ENCODE data around the gene DPEP2NB. TPM values are rescaled to one million over a fixed set of nuclear protein-coding genes. Genes with fewer than 3 reads are reported as not detected.

DPEP2NB gene
- total RNA-seq, 1 experiment from 2014 or later = not detected

DNA sequence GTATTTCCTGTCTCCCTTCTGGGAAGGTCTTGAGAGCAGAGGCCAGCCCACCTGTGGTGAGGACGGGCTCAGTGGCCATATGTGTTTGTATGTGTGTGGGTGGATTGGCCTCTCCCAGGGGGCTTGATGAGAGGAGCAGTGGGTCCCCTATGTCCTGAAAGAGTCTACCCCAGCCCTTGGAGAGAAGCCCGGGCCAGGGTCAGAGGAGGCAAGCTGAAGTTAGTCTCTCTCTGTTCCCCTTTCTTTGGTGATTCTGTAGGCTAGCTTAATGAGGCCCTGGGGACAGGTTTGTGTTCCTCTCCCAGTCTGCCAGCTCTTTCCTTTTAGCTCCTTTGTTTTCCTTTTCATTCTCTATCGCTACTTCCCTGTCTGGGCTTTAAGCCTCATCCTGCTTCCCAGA is 45.7 kb upstream of the DPEP2NB start:
- Histone ChIP-seq H3K27me3 (ENCODE audit: insufficient read depth, low read length) (no peaks in the 10 kb centered on the region), H2BK20ac (ENCODE audit: low read depth, low read length, poor library complexity, severe bottlenecking) (no peak overlapping the region), H3K18ac (ENCODE audit: insufficient read length, low read depth, low read length) (no peak overlapping the region), H4K20me1 (ENCODE audit: control insufficient read depth, insufficient read depth, insufficient read length) (no peaks in the 10 kb centered on the region), H2AK5ac (ENCODE audit: insufficient read length, low read length) (no peak overlapping the region), H3K4me2 (ENCODE audit: insufficient read depth, insufficient read length, low read length) (no peak overlapping the region), H4K5ac (ENCODE audit: insufficient read length, low read depth, low read length) (no peak overlapping the region), H3K79me1 (ENCODE audit: insufficient read depth, low read depth, low read length, poor library complexity, severe bottlenecking) (no peaks in the 10 kb centered on the region), H2BK120ac (ENCODE audit: low read depth, low read length, poor library complexity, severe bottlenecking) (no peak overlapping the region), H3K4ac (ENCODE audit: low read depth, low read length) (no peak overlapping the region), H3K23ac (ENCODE audit: insufficient read length, low read depth, low read length) (no peak overlapping the region), H4K8ac (replicated peaks; ENCODE audit: insufficient read length, low read depth, low read length) (no peak overlapping the region), H3K27ac (ENCODE audit: insufficient read length, low read depth, low read length) (no peak overlapping the region), H3K4me1 (ENCODE audit: insufficient read depth, low read length) (no peaks in the 10 kb centered on the region), H2AFZ (ENCODE audit: low read length) (no peak overlapping the region), H2BK5ac (ENCODE audit: insufficient read length, low read length) (no peak overlapping the region), H4K91ac (ENCODE audit: insufficient read length, low read depth, low read length) (no peak overlapping the region), H3T11ph (ENCODE audit: low read length) (no peak overlapping the region), H3K9me3 (ENCODE audit: control insufficient read depth, low read depth, low read length) (no peaks in the 10 kb centered on the region), H3K9ac (ENCODE audit: extremely low read depth, insufficient read length, low read length) (no peak overlapping the region), H3K23me2 (ENCODE audit: insufficient read length, low read depth, low read length, poor library complexity, severe bottlenecking) (no peaks in the 10 kb centered on the region), H2BK15ac (ENCODE audit: low read depth, low read length) (no peak overlapping the region), H3K79me2 (ENCODE audit: insufficient read depth, low read length) (no peaks in the 10 kb centered on the region), H3K56ac (ENCODE audit: insufficient read length, low read depth, low read length) (no peak overlapping the region), H3K14ac (ENCODE audit: insufficient read depth, low read length) (no peak overlapping the region), H2BK12ac (ENCODE audit: insufficient read length, low read depth, low read length) (no peak overlapping the region)
- H3K4me1 Mint-ChIP-seq = no peaks in the 10 kb centered on the region
- no peak overlapping the region for H3K27ac Mint-ChIP-seq
- no peak overlapping the region for H3K4me3 Mint-ChIP-seq
- TF ChIP-seq, protein P1, sequence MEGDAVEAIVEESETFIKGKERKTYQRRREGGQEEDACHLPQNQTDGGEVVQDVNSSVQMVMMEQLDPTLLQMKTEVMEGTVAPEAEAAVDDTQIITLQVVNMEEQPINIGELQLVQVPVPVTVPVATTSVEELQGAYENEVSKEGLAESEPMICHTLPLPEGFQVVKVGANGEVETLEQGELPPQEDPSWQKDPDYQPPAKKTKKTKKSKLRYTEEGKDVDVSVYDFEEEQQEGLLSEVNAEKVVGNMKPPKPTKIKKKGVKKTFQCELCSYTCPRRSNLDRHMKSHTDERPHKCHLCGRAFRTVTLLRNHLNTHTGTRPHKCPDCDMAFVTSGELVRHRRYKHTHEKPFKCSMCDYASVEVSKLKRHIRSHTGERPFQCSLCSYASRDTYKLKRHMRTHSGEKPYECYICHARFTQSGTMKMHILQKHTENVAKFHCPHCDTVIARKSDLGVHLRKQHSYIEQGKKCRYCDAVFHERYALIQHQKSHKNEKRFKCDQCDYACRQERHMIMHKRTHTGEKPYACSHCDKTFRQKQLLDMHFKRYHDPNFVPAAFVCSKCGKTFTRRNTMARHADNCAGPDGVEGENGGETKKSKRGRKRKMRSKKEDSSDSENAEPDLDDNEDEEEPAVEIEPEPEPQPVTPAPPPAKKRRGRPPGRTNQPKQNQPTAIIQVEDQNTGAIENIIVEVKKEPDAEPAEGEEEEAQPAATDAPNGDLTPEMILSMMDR (conservative IDR thresholded peaks at IDR 0.05) = no peak
- DNase-seq = no peak
- no peaks in the 10 kb centered on the region for H3K27me3 Mint-ChIP-seq (ENCODE audit: low read depth)
- no CpG with 5 or more reads among the region's 3 CpGs for WGBS (ENCODE audit: extremely low coverage, insufficient read length, low lambda C conversion rate)
- peaks cover 2 to 36% (median 13%) of the 10 kb centered on the region in 3 experiments; a peak in 6 of 7 replicates for H3K36me3 Mint-ChIP-seq (ENCODE audit: insufficient read depth in 1 of 3, low read depth in 3 of 3)
- H3K9me3 Mint-ChIP-seq = no peaks in the 10 kb centered on the region
